NCI-H748 (cell line): Measurements from ENCODE around the gene ELP1.

Source experiments
- DNase-seq: peaks from one replicate; lab custom pipeline; 2025; ENCODE audit not compliant: unreplicated experiment; lab: John Stamatoyannopoulos, UW

Gene ELP1

GRCh38 chr9:108885643-108886348 lies 48.1 kb downstream of the ELP1 start:
- peak; percentile 92 for DNase-seq

- no peak for DNase-seq
These were observed 49.2 kb downstream of the ELP1 start for GRCh38 chr9:108884701-108885100.

GRCh38 chr9:108883085-108883484 lies 50.8 kb downstream of the ELP1 start:
- DNase-seq, result no peak

- DNase-seq, result no peak
These were observed 51.7 kb downstream of the ELP1 start for GRCh38 chr9:108882052-108882888.

- no peak for DNase-seq
These were observed 53.1 kb downstream of the ELP1 start for GRCh38 chr9:108880738-108881316.

- no peak for DNase-seq
These were observed 56.4 kb downstream of the ELP1 start for GRCh38 chr9:108877524-108877923.

- no peak for DNase-seq
These were observed 57.5 kb downstream of the ELP1 start for GRCh38 chr9:108876425-108876824.

- DNase-seq, result no peak
These were observed 59.7 kb downstream of the ELP1 start for GRCh38 chr9:108874058-108874788.

- DNase-seq, result no peak
These were observed 64.7 kb downstream of the ELP1 start for GRCh38 chr9:108869092-108869725.

GRCh38 chr9:108867829-108868228 lies 66.1 kb downstream of the ELP1 start:
- DNase-seq, result no peak

- DNase-seq, result no peak
These were observed 66.8 kb downstream of the ELP1 start for GRCh38 chr9:108867116-108867515.

GRCh38 chr9:108866001-108866420 lies 67.9 kb downstream of the ELP1 start:
- no peak for DNase-seq

- no peak for DNase-seq
These were observed 68.9 kb downstream of the ELP1 start for GRCh38 chr9:108865037-108865436.

- DNase-seq, result no peak
These were observed 69.5 kb downstream of the ELP1 start for GRCh38 chr9:108864446-108864845.

- DNase-seq, result no peak
These were observed 70.0 kb downstream of the ELP1 start for GRCh38 chr9:108863891-108864290.

- DNase-seq, result no peak
These were observed 71.9 kb downstream of the ELP1 start, which contains the start of gene ACTL7A for GRCh38 chr9:108861997-108862396. ACTL7A (plus strand) TSS chr9:108862266; CDS start chr9:108862323, 57 bp downstream.

GRCh38 chr9:108861464-108861863 lies 72.5 kb downstream of the ELP1 start:
- DNase-seq, result peak; percentile 21

- DNase-seq, result peak; percentile 46
These were observed 73.2 kb downstream of the ELP1 start for GRCh38 chr9:108860764-108861163.

GRCh38 chr9:108860354-108860753 lies 73.6 kb downstream of the ELP1 start:
- no peak for DNase-seq

GRCh38 chr9:108859459-108860114 lies 74.3 kb downstream of the ELP1 start:
- DNase-seq, result no peak
